HCT116 (cell line): ENCODE data around the gene PXDN. TPM values are rescaled to one million over a fixed set of nuclear protein-coding genes. Genes with fewer than 3 reads are reported as not detected.

Source experiments
- ATAC-seq: fragments of 200-7000 bp; cut with Tn5 transposase; 2 replicates; pipeline ENCODE4 v1.9.1; 2020; ENCODE audit warnings: mild to moderate bottlenecking, moderate library complexity
- BruUV-seq: library from RNA; stranded (reverse); fragments of 400-500 nt; replicated peaks from 2 replicates; lab custom pipeline; 2021; lab: Mats Ljungman, UMichigan
- CTCF ChIA-PET: fragments of 300-600 bp; sonication (Branson Sonifier 250); formaldehyde crosslinking; loops from one replicate; lab custom pipeline; 2021; ENCODE audit warnings: antibody characterized with exemption; lab: Charles Lee
- POLR2A ChIA-PET: fragments of 300-600, 350-600 bp; sonication (Branson Sonifier 250); formaldehyde crosslinking; loops from one replicate; lab custom pipeline; 2021; ENCODE audit warnings: antibody characterized with exemption; lab: Charles Lee
- RAD21 ChIA-PET, 2 experiments: fragments of 300-600 bp; sonication (Branson Sonifier 250); formaldehyde crosslinking; loops; one replicate each; lab custom pipeline; 2023; ENCODE audit warnings: low total read pairs in 2 of 2; ENCODE audit not compliant: uncharacterized antibody in 2 of 2, unreplicated experiment in 2 of 2, low non-redundant PET in 1 of 2; lab: Charles Lee
- DNase-seq: peaks from one replicate; pipeline ENCODE4 v3.0.0-alpha.2; 2010; ENCODE audit warnings: low read depth, low spot score
- H2AFZ ChIP-seq: fragments of 200-600 bp; shearing (Covaris generic), sonication (generic); 2 replicates; pipeline ENCODE4 v1.6.1; 2017; ENCODE audit warnings: low read depth, mixed run types, mixed read lengths, antibody characterized with exemption, low read length; ENCODE audit not compliant: poor library complexity, severe bottlenecking
- H3K27ac ChIP-seq: 2 replicates; pipeline ENCODE4 v1.5.1; 2012; ENCODE audit warnings: low read depth, low read length
- H3K27me3 ChIP-seq: fragments of 200-600 bp; sonication (generic); 2 replicates; pipeline ENCODE4 v1.6.1; 2016; ENCODE audit warnings: mixed run types, low read length, mixed read lengths; ENCODE audit not compliant: insufficient read depth
- H3K36me3 ChIP-seq, 2 experiments: fragments of 200-500 bp in 1 of 2; fragments of 200-600 bp in 1 of 2; sonication (Bioruptor generic) in 1 of 2; sonication (generic) in 1 of 2; 2 replicates each; pipeline versions ENCODE4 v1.5.1 to v1.6.1; 2014 to 2016; ENCODE audit warnings: low read length in 2 of 2, inconsistent platforms in 1 of 2, mixed read lengths in 1 of 2, mixed run types in 1 of 2; ENCODE audit not compliant: insufficient read depth in 2 of 2, control insufficient read depth in 1 of 2
- H3K4me1 ChIP-seq, 2 experiments: fragments of 200-600 bp in 1 of 2; sonication (generic) in 1 of 2; 2 replicates each; pipeline versions ENCODE4 v1.5.1 to v1.6.1; 2012 to 2017; ENCODE audit warnings: low read length in 2 of 2, inconsistent platforms in 1 of 2, mild to moderate bottlenecking in 1 of 2, mixed read lengths in 1 of 2, mixed run types in 1 of 2, moderate library complexity in 1 of 2; ENCODE audit not compliant: insufficient read depth in 2 of 2, control insufficient read depth in 1 of 2
- H3K4me2 ChIP-seq: fragments of 200-600 bp; sonication (generic); 2 replicates; pipeline ENCODE4 v1.6.1; 2017; ENCODE audit warnings: mixed run types, low read length, mixed read lengths
- H3K4me3 ChIP-seq, 2 experiments: fragments of 200-600 bp in 1 of 2; sonication (generic) in 1 of 2; replicated peaks in 1 of 2; 2 replicates each; pipeline ENCODE4 v1.5.1; 2011 to 2016; ENCODE audit warnings: low read length in 2 of 2, control low read depth in 1 of 2, low read depth in 1 of 2, mild to moderate bottlenecking in 1 of 2, mixed read lengths in 1 of 2, mixed run types in 1 of 2
- H3K79me2 ChIP-seq: fragments of 200-600 bp; sonication (generic); 2 replicates; pipeline ENCODE4 v1.6.1; 2017; ENCODE audit warnings: mild to moderate bottlenecking, mixed run types, low read length, moderate library complexity, mixed read lengths; ENCODE audit not compliant: insufficient read depth
- H3K9ac ChIP-seq: fragments of 200-600 bp; sonication (generic); 2 replicates; pipeline ENCODE4 v1.6.1; 2016; ENCODE audit warnings: low read length, mixed read lengths
- H3K9me2 ChIP-seq: fragments of 200-600 bp; sonication (generic), shearing (Covaris generic); 2 replicates; pipeline ENCODE4 v1.6.1; 2017; ENCODE audit warnings: mixed run types, mild to moderate bottlenecking, moderate library complexity; ENCODE audit not compliant: insufficient read depth
- H3K9me3 ChIP-seq, 2 experiments: fragments of 200-500 bp in 1 of 2; fragments of 200-600 bp in 1 of 2; sonication (Bioruptor generic) in 1 of 2; sonication (generic) in 1 of 2; 2 replicates each; pipeline ENCODE4 v1.6.1; 2014 to 2017; ENCODE audit warnings: low read length in 2 of 2, mixed read lengths in 2 of 2, inconsistent platforms in 1 of 2, low read depth in 1 of 2, mild to moderate bottlenecking in 1 of 2, mixed run types in 1 of 2, moderate library complexity in 1 of 2; ENCODE audit not compliant: control insufficient read depth in 1 of 2, insufficient read depth in 1 of 2
- H4K20me1 ChIP-seq: fragments of 200-600 bp; sonication (generic), shearing (Covaris generic); 2 replicates; pipeline ENCODE4 v1.6.1; 2017; ENCODE audit warnings: mixed run types, mild to moderate bottlenecking, moderate library complexity; ENCODE audit not compliant: insufficient read depth
- CBX3 ChIP-seq: IDR thresholded peaks from 2 replicates; pipeline ENCODE4 v1.6.1; 2012; ENCODE audit warnings: low read depth
- CEBPB ChIP-seq: IDR thresholded peaks from 2 replicates; pipeline ENCODE4 v1.6.1; 2012; ENCODE audit warnings: low read depth
- EGR1 ChIP-seq: IDR thresholded peaks from 2 replicates; pipeline ENCODE4 v1.6.1; 2012; ENCODE audit warnings: low read depth
- EZH2 ChIP-seq: fragments of 200-600 bp; sonication (generic); IDR thresholded peaks from 2 replicates; pipeline ENCODE4 v1.6.1; 2017; ENCODE audit warnings: antibody characterized with exemption, mixed run types
- EZH2phosphoT487 ChIP-seq: fragments of 200-600 bp; IDR thresholded peaks from 2 replicates; pipeline ENCODE4 v1.6.1; 2018; ENCODE audit warnings: antibody characterized with exemption, borderline replicate concordance
- FOSL1 ChIP-seq: IDR thresholded peaks from 2 replicates; pipeline ENCODE4 v1.6.1; 2012; ENCODE audit warnings: low read depth
- POLR2A ChIP-seq: IDR thresholded peaks from 2 replicates; pipeline ENCODE4 v1.7.0; 2011; ENCODE audit warnings: borderline replicate concordance; ENCODE audit not compliant: insufficient read depth, insufficient read length; ENCODE audit errors: extremely low read depth
- POLR2AphosphoS5 ChIP-seq: IDR thresholded peaks from 2 replicates; pipeline ENCODE4 v1.6.1; 2011; ENCODE audit warnings: mild to moderate bottlenecking, low read depth, low read length, moderate library complexity
- RAD21 ChIP-seq: IDR thresholded peaks from 2 replicates; pipeline ENCODE4 v1.6.1; 2012; ENCODE audit warnings: low read depth, mild to moderate bottlenecking
- SIN3A ChIP-seq: IDR thresholded peaks from 2 replicates; pipeline ENCODE4 v1.6.1; 2012; ENCODE audit warnings: low read depth
- SRF ChIP-seq: IDR thresholded peaks from 2 replicates; pipeline ENCODE4 v1.6.1; 2012; ENCODE audit warnings: low read depth
- TCF7L2 ChIP-seq: IDR thresholded peaks from 2 replicates; pipeline ENCODE4 v1.7.0; 2011; ENCODE audit warnings: borderline replicate concordance, inconsistent platforms; ENCODE audit not compliant: insufficient read depth, insufficient read length; ENCODE audit errors: extremely low read depth
- ZNF274 ChIP-seq: fragments of 200-500 bp; sonication (Bioruptor generic); IDR thresholded peaks from 2 replicates; pipeline ENCODE4 v1.6.1; 2014; ENCODE audit warnings: mild to moderate bottlenecking, low read depth, low read length, inconsistent platforms
- intact Hi-C: fragments of 100-400 bp; cut with micrococcal nuclease; formaldehyde crosslinking; loops from 2 replicates; pipeline ENCODE4 v1.10.0; 2022
- total RNA-seq: library from RNA; stranded (reverse); gene quantifications from one replicate; pipeline ENCODE4 v1.2.1, GENCODE V29; 2021; ENCODE audit not compliant: unreplicated experiment
- TF ChIP-seq, protein P1 (sequence below): IDR thresholded peaks from 2 replicates; pipeline ENCODE4 v1.6.1; 2011; ENCODE audit warnings: mild to moderate bottlenecking, low read length, moderate library complexity; ENCODE audit not compliant: insufficient replicate concordance; ENCODE audit errors: extremely low read depth
- TF ChIP-seq, protein P2 (sequence below): IDR thresholded peaks from 2 replicates; pipeline ENCODE4 v1.6.1; 2012
- TF ChIP-seq, protein P3 (sequence below), 3 experiments: fragments of 200-600 bp in 1 of 3; sonication (generic) in 1 of 3; IDR thresholded peaks in 2 of 3; conservative IDR thresholded peaks in 1 of 3; 2 replicates each; pipeline ENCODE4 v1.5.1; 2012 to 2017; ENCODE audit warnings: low read depth in 2 of 3, low read length in 2 of 3, antibody characterized with exemption in 1 of 3, borderline replicate concordance in 1 of 3, control low read depth in 1 of 3, mild to moderate bottlenecking in 1 of 3, mixed read lengths in 1 of 3, mixed run types in 1 of 3, moderate library complexity in 1 of 3; ENCODE audit not compliant: insufficient read depth in 1 of 3

PXDN gene
- total RNA-seq, 1 experiment from 2014 or later = 10.7 TPM

DNA sequence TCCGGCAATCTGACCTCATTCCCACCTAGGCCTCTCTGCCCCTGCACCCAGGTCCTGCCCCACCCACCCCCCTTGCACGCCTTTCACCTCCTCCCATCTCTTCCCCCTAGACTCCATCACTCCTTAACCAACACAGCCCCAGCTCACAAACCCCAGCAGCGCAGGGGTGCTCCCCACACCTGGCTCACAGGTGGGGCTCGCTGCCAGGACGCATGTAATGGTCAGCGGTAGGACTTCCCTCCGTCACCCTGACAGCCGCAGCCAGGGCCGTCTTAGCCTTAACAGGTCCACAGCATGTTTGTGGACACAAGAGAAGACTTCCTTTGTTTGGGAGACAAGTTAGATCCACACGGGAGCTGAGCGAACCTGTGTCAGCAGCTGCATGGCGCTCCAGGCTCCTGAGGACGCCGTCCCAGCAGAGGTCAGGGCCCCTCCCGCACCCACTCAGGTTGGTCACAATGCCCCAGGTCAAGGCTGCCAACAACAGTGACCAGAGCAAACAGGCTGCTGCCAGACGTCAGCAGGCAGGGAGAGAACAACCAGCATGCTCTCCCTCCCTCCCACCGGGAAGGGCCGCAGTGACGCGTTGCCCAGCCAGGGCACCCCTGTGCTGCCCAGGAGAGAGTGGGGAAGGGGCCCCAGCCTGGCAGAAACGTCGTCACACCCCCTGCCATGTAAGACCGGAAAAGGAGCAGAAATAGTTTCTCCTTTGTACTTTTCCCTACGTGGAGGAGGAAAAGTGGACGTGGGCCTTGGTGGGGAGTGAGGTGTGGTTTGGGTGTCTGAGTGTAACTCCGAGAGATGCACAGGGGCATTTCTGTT, 68.0 kb downstream of the PXDN start:
- H3K27ac ChIP-seq = no peak overlapping the region
- TF ChIP-seq POLR2A = no peak
- TF ChIP-seq, protein P1, sequence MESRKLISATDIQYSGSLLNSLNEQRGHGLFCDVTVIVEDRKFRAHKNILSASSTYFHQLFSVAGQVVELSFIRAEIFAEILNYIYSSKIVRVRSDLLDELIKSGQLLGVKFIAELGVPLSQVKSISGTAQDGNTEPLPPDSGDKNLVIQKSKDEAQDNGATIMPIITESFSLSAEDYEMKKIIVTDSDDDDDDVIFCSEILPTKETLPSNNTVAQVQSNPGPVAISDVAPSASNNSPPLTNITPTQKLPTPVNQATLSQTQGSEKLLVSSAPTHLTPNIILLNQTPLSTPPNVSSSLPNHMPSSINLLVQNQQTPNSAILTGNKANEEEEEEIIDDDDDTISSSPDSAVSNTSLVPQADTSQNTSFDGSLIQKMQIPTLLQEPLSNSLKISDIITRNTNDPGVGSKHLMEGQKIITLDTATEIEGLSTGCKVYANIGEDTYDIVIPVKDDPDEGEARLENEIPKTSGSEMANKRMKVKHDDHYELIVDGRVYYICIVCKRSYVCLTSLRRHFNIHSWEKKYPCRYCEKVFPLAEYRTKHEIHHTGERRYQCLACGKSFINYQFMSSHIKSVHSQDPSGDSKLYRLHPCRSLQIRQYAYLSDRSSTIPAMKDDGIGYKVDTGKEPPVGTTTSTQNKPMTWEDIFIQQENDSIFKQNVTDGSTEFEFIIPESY = no peak
- TF ChIP-seq POLR2AphosphoS5 = no peak
- no peak overlapping the region for H2AFZ ChIP-seq
- no peak overlapping the region for H3K4me3 ChIP-seq
- no peaks in the 10 kb centered on the region; a peak in 1 of 4 replicates for H3K36me3 ChIP-seq
- ChIA-PET RAD21 (no interaction called here), POLR2A (no interaction called here), CTCF (no interaction called here)
- no peaks in the 10 kb centered on the region for H3K79me2 ChIP-seq
- H3K4me2 ChIP-seq = no peak overlapping the region
- H3K27me3 ChIP-seq = no peaks in the 10 kb centered on the region
- intact Hi-C loops = no loop called here
- H3K4me1 ChIP-seq = peaks cover 2 to 11% of the 10 kb centered on the region in 2 experiments; a peak in 2 of 4 replicates
- H3K9me3 ChIP-seq = no peaks in the 10 kb centered on the region
- no peak overlapping the region for H3K9ac ChIP-seq
- BruUV-seq = no TSS peak
- ATAC-seq (no peak), DNase-seq (no peak)
- H4K20me1 ChIP-seq = no peaks in the 10 kb centered on the region
- H3K9me2 ChIP-seq = no peaks in the 10 kb centered on the region

DNA sequence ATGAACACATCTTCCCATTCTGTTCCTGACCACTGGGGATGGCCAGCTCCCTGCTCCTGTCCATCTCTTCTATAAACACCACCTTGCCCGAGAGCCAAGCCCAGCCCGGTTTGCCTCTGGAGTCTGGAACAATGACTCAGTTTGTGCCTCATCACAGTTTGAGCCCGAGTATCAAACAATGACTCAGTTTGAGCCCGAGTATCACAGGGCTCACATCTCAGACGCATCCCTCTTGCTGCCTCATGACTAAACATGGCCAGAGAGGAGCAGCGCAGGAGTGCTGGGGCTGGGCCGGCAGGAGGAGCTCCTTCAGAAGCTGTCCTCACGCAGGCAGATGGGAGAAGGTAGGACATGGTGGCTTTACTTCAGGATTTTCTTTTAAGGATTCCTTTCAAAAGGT, 68.7 kb downstream of the PXDN start:
- peak; percentile 84 for ATAC-seq
- TF ChIP-seq, protein P2, sequence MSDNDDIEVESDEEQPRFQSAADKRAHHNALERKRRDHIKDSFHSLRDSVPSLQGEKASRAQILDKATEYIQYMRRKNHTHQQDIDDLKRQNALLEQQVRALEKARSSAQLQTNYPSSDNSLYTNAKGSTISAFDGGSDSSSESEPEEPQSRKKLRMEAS = no peak
- TF ChIP-seq CBX3 (no peak), SIN3A (no peak), EZH2 (no peak), SRF (no peak), POLR2AphosphoS5 (no peak), CEBPB (no peak), TCF7L2 (no peak), RAD21 (peak; percentile 21; the same call in 1 of the 2 replicates), EGR1 (no peak), ZNF274 (no peak), EZH2phosphoT487 (no peak), FOSL1 (0 out of 2 replicates have a peak, but pooled peaks have one; percentile 20)
- TF ChIP-seq, protein P3, sequence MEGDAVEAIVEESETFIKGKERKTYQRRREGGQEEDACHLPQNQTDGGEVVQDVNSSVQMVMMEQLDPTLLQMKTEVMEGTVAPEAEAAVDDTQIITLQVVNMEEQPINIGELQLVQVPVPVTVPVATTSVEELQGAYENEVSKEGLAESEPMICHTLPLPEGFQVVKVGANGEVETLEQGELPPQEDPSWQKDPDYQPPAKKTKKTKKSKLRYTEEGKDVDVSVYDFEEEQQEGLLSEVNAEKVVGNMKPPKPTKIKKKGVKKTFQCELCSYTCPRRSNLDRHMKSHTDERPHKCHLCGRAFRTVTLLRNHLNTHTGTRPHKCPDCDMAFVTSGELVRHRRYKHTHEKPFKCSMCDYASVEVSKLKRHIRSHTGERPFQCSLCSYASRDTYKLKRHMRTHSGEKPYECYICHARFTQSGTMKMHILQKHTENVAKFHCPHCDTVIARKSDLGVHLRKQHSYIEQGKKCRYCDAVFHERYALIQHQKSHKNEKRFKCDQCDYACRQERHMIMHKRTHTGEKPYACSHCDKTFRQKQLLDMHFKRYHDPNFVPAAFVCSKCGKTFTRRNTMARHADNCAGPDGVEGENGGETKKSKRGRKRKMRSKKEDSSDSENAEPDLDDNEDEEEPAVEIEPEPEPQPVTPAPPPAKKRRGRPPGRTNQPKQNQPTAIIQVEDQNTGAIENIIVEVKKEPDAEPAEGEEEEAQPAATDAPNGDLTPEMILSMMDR (IDR thresholded peaks at IDR 0.05 in 2 of 3, conservative IDR thresholded peaks at IDR 0.05 in 1 of 3; ENCODE audit: borderline replicate concordance in 1 of 3, insufficient read depth in 1 of 3, low read depth in 2 of 3, low read length in 2 of 3) = 0 out of 6 replicates have a peak, but pooled peaks of 2 of the 3 experiments have one; percentile 12 to 24

More for the DNA sequence above, 68.7 kb downstream of the PXDN start:
- Histone ChIP-seq H3K9me2 (no peaks in the 10 kb centered on the region), H3K9ac (no peak overlapping the region), H3K4me1 (peaks cover 2 to 11% of the 10 kb centered on the region in 2 experiments; a peak in 2 of 4 replicates), H3K4me3 (no peak overlapping the region), H3K4me2 (peak overlapping the region; percentile 32; the same call in 1 of the 2 replicates), H3K9me3 (no peaks in the 10 kb centered on the region), H3K79me2 (no peaks in the 10 kb centered on the region), H2AFZ (no peak overlapping the region), H4K20me1 (no peaks in the 10 kb centered on the region), H3K27ac (no peak overlapping the region), H3K27me3 (no peaks in the 10 kb centered on the region), H3K36me3 (no peaks in the 10 kb centered on the region; a peak in 1 of 4 replicates)
- peak; percentile 34 for DNase-seq
- intact Hi-C loops = no loop called here
- ChIA-PET CTCF (no interaction called here), RAD21 (no interaction called here), POLR2A (no interaction called here)
- no TSS peak for BruUV-seq
